NCI-H774 (cell line): ENCODE measurements around the gene SYNPO.

ENCODE experiments used
- DNase-seq: peaks from one replicate; lab custom pipeline; 2025; lab: John Stamatoyannopoulos, UW

SYNPO gene

DNA sequence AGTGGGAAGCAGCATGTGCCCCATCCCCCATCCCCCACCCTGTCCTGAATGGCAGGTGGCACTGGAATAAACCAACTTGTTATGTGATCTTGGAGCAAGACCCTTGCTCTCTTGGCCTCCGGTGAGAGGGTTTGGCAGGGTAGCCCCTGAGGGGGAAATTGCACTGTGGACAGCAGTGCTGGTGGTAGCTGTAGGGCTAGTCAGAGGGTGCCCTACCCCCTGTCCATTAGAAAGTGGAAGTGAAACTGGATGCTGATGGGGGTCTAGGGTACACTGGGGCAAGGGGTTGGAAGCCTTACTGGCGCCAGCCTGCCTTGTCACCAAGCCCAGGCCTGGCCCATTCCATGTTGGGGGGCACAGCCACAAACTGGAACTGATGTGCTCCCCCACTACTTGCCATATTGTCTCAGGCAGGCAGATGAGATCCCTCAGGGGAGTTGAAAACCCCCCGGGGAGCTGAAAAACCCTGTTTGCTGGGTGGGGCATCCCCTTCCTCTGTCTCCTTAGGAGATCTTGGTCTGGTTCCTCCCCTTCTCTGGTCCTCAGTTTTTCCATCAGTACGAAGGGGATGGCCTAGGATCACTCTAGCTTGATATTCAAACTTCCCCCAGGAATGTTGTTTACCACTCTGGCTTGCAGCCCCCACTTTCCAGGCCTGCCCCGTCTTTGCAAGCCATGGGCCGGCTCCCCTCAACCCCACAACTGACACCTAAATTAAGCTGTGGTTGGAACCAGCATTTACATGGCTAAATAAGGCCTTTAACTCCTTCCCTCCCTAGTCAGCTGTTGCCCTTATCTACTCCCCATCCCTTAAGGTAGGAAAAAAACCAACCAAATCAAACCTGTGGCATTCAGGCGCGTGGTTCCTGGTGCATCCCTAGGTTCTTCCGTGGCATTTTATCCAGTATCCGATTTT is 14.4 kb upstream of the SYNPO start:
- no peak for DNase-seq

DNA sequence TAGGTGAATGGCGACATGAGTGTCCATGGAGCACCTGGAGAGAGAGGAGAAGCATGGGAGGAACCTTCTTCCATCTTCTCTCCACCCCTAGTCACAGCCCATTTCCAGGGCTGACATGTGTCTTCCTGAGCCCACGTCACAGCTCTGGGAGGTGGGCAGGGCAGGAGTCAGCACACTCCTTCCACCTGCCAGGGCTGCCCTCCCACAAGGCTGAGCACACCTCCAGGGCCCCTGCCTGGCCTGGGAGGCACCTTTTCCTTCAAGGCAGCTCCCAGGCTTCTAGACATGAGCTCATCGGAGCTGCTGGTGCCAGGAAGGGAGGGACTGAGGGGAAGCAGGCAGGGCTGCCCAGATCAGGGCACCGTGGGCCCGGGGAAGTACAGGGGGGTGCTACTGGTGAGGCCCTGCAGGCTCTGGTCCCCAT is 13.6 kb upstream of the SYNPO start:
- DNase-seq = no peak

DNA sequence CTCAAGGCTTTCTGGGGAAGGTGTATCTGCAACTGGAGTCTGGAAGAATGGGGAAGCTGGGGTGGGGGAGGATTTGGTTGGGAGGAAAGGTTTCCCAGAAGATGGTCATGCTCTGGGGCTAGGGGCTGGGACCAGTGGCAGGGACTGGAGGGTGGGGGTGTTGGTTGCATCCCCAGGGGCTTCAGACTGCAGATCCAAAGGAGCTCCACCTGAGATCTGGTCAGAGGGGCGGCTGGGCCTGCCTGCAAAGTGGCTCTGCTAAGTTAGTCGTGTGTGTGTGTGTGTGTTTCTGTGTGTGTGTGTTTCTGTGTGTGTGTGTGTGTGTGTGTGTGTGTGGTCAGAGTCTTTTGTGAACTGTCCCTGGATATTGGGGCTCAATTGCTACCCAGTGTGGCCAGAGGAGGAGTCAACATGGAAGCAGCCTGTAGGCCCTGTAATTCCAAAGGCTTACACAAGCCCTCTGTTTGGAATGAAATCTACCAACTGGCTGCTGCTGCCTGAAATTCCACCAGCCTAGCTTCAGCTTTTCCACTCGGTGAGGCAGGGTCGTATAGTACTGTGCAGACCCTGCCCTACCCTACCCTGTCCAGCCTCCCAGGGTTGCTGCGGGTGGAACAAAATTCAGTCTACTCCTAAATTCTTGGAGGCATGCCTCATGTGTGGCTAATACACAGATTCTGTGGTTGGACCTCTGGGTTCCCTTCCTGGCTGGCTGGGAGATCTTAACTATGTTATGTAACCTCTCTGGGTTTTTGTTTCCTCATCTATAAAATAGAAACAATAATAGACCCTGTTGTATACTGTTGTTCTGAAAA is 12.5 kb upstream of the SYNPO start:
- DNase-seq = no peak

DNA sequence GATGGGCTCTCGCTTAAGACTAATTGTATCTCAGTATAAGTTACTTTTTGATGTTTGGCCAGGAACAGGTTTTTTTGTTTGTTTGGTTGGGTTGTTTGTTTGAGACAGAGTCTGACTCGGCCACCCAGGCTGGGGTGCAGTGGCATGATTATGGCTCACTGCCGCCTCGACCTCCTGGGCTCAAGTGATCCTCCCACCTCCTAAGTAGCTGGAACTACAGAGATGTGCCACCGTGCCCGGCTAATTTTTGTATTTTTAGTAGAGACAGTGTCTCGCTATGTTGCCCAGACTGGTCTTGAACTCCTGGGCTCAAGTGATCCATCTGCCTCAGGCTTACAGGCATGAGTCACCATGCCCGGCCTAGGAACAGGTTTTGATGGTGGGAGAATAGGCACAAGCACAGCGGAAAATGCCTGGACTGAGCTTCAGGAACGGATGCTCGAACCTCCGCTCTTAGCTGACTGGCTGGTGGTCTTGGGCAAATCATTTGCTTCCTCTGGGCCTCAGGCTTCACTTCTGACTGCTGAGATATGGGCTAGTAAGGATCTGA is 11.4 kb upstream of the SYNPO start:
- DNase-seq = no peak

DNA sequence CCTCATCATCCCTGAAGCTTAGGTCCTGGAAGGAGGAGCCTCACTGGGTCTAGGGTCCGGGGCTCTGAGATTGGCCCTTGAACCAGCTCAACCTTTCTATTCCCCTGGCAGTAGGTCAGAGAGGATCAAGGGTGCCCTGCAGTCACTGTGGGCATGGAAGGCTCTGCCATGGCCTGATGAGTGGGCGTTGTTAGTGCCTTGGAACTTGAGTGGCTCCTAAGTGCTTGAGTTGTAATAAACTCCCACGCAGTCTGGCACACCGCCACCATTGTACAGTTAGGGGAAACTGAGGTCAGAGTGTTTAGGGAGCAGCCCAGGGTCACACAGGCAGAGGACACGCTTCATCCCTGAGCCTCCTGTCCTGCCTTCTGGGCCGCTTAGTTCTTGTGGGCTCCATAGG is 10.4 kb upstream of the SYNPO start:
- DNase-seq = no peak

DNA sequence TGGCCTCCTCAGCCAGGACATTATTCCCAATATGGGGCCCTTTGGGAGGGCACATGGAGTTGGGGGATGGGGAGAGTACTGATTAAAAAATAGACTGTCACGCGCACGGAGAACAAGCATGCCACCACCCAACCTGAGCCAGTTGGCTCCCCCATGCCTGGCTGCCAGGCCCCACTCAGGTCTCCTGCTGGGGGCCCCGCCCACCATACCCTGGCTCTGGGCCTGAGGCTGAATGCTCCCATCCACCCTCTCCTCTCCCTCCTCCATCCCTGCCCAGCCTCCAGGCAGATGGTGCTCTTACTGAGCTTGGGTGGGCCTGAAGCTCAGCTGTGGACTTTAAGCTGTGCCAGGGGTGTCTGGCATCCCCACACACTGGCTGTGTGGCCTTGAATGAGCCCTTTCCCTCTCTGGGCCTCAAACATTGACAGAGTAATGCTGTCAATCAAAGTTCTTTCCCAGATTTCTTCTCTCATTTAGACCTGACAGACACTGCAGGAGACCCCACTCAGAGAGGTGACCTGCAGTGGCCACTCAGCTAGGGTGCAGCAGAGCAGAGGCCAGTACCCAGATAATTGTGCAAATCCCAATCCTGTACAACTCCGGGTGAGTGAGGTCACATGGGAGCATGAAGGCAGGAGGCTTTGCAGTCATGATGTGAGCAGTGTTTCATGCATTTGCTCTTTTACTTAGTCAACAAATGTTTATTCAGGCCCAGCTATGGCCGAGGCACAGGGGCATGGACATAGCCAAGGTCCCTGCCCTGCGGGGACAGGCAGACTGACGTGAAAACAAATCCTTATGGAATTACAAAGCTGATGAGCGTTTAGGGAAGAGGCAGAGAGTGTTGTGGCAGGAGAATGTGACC is 9.8 kb upstream of the SYNPO start:
- no peak for DNase-seq

DNA sequence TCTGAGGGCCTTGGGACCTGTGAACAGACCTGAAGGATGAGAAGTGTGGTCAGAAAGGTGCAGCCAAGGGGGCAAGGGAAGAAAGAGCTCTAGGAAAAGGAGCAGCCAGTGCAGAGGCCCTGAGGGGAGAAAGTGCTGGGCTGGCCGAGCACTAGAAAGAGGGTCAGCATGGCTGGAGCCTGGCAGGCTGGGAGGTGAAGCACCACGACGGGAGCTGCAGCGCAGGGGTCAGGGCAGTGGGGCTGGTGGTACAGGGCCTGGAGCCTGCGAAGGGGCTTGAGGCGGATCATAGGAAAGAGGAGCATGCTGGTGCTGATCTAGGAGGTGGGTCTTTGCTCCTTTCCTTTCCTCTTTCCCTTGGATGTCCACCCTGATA is 9.1 kb upstream of the SYNPO start:
- no peak for DNase-seq

DNA sequence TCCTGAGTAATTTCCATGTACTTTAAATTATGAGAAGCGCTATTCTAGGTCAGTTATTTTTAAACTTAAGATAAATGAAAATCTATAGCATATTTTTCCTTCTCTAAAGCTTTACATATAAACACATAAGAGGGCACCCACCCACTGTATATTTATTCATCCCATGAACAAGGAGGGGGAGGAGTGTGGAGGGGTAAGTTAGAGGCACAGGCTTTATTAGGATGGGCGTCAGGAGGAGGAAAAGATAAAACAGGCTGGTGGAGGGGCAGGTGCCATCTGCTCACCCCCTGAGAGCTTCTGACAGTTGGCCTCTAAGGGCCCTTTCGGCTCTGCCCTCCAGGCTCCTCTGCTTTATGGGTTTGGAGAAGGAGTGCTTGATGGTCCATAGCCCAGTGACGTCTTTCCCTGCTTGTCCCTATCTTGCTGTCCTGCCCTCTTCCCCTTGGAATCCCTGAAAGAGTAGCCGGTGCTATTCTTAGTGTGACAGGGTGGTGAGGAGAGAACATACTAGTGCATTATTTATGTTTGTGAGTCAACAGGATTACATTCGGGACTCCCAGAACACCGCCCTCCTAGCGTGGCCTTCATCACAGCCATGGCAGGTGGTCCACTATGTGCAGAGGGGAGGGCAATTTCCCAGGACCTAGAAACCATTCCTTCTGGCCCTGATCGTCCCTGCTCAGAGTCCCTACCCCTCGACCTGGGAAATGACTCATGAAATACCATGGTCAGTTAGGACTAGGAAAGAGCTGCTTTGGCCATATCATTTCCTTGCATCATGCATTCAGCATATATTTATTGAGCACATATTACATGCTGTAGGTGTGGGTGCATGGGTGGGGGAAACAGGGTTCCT is 7.9 kb upstream of the SYNPO start:
- DNase-seq = no peak

DNA sequence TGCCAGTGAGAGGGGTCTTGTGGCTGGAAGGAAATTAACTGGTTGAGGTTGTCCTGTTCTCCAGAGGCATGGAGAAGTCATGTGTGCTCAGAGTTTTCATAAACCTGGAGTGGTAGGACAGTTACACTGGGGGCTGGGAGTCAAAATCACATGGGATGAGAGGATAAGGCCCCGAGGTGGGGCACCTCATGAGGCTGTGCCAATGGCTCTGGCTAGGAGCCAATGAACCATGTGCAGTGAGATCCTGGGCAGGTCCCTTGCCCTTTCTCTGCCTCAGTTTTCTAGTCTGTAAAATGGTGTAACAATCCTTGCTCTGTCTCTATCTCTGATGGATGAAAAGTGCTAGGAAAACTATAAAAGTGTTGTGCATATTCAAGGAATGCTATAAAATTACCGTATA is 7.0 kb upstream of the SYNPO start:
- no peak for DNase-seq

DNA sequence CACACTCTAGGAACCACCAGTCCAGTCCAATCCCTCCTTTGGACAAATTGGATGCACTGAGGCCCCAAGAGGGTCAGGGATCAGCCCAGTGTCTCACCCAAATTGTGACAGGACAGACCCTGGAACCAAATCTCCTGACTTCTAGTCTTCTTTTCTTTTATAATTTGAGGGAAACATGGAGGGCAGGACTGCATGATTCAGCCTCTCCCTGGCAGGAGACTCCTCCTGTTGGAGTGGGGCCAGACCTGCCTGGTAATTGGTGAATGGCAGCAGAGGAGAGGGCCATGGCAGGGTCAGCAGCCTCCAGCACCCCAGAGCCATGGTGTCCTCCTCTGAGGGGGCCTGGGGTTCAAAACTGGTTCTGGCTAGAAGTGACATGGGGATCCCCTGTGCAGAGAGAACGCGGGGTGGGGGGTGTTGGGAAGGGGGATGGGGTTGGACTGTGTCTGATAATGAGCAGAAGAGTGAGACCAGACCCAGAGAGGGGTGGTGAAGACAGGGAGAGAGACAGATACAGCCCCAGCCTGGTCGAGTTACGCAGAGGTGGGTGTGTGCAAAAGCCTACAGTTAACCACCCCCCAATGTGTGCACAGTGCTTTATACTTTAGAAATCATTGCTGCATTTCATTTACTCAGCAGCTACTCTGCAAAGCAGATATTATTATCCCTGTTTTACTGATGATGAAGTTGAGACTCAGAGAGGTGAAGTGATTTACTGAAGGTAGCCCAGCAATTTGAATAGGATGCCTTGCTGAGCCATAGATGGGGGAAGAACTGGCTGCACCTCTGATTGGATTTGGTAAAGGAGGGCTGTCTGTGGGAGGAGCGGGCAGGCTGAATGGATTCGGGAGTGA is 3.8 kb upstream of the SYNPO start:
- no peak for DNase-seq

DNA sequence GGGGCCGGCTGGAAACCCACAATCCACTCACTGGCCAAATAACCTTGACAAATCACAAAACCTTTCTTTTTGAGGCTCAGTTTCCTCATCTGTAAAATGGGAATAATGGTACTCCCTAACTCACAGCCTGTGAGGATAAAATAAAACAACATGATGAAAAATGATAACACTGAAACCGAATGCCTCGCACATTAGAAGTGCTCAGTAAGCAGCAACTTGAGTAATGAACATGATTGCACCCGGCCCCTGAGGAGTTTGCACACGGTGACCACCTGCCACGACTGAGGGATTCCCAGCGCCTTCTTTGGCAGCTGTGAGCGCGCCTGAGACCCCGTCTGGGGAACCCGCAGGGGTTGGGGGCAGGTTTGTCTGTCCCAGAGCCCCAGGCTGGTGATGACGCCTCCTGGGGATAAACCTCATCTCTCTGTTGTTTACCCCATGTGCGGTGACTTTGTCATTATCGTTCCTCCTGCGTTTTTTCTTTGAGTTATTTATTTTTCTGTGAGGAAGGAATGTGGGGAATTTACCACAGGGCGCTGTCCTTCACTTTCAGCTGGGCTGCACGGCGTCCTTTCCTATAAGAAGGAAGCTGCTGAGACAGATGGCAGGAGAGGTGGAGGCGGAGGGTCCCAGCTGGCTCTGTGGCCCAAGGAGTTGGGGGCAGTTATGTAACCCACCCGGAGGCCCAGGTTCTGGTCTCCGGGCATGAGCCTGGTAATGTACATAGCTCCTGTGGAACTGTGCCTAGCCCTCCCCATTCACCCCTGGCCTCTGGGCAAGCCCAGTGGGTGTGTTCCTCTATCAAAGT is 3.0 kb upstream of the SYNPO start:
- DNase-seq = no peak

DNA sequence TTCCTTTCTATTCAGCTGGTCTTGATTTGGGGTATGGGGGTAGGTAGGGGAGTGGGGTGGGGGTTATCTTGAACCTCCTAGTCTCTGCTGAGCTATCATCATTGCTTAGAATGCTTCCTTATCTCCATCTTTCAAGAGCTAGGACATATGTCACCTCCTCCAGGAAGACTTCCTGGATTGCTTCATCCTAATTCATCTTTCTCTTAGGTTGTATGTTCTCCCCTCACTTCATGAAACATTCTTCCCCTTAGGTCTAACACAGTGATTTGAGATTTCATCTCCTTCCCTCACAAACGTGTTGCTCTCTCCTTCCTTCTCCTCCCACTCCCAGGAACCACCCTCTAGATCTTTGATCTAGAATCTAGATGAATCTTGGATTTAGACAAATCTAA is 2.4 kb upstream of the SYNPO start:
- DNase-seq = no peak

DNA sequence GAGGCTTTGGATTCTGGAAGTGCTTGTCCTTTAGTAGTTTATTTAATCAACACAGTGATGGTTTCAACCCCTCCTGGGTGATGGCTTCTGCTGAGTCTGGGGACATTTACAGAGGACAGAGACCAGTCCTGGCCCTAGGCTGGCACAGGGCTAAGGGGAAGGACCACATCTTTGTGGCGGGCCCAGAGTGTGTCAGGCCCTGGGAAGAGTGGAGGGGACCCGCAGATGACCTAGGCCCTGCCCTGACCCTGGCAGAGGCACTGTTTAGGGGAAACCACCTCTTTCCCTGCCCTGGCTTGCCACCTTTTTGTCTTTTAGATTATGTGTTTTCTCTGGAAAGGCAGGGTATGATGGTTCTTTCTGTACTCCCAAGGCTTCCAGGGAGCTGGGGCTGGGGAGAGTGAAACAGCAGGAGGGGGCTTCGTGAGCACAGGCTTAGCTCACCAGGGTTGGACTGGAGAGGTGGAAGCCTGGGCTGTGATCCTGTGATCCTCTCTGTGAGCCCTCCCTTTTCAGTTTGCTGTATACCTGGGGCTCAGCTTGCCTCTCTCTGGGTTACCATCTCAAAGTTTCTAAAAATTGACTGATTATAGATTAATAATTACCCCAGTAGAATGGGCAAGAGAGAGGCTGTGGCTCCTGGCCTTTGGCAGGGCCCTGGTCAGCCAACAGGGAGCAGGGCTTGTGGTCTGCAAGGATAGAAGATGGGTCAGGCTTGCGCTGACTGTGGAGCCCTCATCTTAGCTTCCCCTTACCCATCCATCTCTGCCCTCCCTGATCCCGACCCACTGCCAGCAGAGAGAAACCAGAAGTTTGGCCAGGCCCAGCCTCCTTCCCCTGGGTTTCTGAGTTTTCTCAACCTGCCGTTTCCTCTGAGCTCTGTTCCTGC is 1.7 kb upstream of the SYNPO start:
- DNase-seq = no peak

DNA sequence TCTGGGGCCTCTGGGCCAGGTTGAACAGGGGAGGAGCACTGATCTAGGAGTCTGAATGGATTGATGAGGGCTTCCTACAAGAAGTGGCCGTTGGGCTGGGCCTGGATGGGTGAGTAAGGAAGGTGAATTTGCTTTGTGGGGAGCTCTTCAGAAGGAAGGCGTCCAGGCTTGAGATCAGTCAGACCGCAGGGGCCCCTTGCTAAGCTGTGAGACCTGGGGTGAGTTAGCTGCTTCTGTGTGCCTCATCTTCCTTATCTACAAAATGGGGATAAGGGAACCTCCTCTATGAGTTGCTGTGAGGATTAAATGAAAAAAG is 1.1 kb upstream of the SYNPO start:
- DNase-seq = no peak

DNA sequence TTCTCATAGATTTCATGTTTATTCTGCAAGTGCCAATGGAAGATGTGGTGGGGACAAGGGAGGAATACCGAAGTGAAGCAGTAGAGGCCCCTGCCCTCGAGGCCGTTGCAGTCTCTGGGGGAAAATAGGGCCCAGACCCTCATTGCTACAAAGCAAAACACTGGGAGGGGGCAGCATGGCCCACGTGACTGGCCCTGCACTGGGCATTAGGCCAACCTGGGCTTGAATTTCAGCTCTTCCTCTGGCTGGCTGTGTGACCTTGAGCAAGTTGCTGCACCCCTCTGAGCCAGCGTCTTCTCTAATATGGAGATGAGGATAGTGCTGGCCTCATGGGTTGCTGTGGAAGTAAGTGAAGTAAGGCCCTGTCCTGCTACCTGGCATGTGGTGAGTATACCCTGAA is 709 bp upstream of the SYNPO start:
- no peak for DNase-seq

DNA sequence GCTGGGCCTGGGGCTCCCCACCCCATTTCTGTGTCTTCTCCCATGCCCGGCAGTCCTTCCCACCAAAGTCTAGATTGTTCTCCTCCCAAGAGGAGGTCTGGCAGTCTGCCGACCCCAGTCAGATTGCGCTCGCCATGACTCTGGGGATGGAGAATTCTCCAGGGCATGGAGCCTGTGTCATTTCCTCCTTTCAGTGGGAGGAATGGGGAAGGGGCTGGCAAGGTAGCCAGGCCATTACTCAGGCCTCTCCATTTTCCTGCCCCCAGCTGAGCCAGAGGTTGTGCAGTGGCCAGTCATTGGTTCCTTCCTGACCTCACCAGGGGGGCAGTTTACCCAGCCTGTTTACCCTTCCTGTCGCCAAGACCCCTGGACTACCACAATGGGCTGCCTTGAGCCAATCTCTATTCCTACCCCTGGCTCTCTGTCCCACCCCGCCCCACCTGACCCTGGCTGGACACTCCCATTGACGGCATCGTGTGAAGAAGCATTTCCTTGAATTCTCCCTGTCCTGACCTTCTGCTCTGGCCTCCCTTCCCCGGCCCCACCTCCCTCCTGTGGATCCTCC is 628 bp downstream of the SYNPO start:
- no peak for DNase-seq

DNA sequence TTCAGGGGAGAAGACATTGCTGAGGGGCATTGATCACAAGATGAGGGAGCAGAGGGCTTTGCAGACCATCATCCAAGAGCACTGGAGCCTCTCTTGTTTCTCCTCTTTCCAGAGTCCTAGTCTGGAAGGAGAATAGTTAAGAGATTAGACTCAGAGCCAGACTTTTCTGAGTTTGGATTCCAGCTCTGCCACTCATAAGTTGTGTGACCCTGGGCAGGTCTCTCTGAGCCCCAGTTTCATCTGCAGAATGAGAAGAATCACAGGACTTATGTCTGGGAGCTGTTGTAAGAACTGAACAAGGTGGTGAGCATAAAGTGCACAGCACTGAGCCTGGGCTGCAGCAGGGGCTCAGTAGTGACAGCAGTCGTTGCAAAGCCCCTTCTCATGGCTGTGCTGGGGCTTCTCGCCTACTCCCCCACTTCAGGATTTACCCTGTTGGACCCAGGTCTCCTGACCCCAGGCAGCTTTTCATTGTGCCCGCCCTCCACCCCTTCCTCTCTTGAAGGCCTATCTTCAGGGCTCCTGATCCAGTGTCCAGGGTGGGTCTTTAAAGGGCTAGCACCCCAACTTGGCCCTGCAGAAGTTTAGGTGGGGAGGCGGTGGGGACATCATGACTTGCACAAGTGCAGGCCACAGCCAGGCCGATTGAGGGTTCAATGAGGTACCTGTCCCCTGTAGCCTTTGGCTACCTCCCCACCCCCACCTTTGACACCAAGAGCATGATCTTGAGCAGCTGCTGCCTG is 1.5 kb downstream of the SYNPO start:
- no peak for DNase-seq
